Mesothelial cell of epicardium (in vitro differentiated cells): ENCODE measurements around the gene FAM32A. TPM values are rescaled to one million over a fixed set of nuclear protein-coding genes. Genes with fewer than 3 reads are reported as not detected.

ENCODE experiments used
- DNase-seq, 2 experiments: peaks; one replicate each; pipeline ENCODE4 v3.0.0; 2021; ENCODE audit warnings: low spot score in 2 of 2; ENCODE audit not compliant: unreplicated experiment in 2 of 2
- H3K27ac Mint-ChIP-seq: 2 replicates; pipeline ENCODE4 v1.8.0; 2021; ENCODE audit warnings: mixed read lengths
- H3K27me3 Mint-ChIP-seq: 2 replicates; pipeline ENCODE4 v1.8.0; 2021; ENCODE audit warnings: low read depth, mixed read lengths
- H3K36me3 Mint-ChIP-seq: 2 replicates; pipeline ENCODE4 v1.8.0; 2021; ENCODE audit warnings: mixed read lengths
- H3K4me1 Mint-ChIP-seq: 2 replicates; pipeline ENCODE4 v1.8.0; 2021; ENCODE audit warnings: mixed read lengths
- H3K4me3 Mint-ChIP-seq: 2 replicates; pipeline ENCODE4 v1.8.0; 2021; ENCODE audit warnings: mild to moderate bottlenecking, moderate library complexity, mixed read lengths
- H3K9me3 Mint-ChIP-seq: 2 replicates; pipeline ENCODE4 v1.8.0; 2021; ENCODE audit warnings: mixed read lengths
- total RNA-seq: library from RNA; stranded (reverse); gene quantifications from 3 replicates; pipeline ENCODE4 v1.2.1, GENCODE V29; 2021
- TF ChIP-seq, protein P1 (sequence below): fragments of 200-600 bp; sonication (generic); IDR thresholded peaks from one replicate; pipeline ENCODE4 v1.5.0; 2021; ENCODE audit warnings: antibody characterized with exemption; ENCODE audit not compliant: unreplicated experiment

Gene FAM32A
- total RNA-seq, 1 donor from 2014 or later = 90.3 TPM

GRCh38 chr19:16233081-16233776, 48.0 kb downstream of the FAM32A start:
- no peak for DNase-seq
- no peaks in the 10 kb centered on the region for H3K27me3 Mint-ChIP-seq
- no peaks in the 10 kb centered on the region for H3K4me1 Mint-ChIP-seq
- no peak overlapping the region for H3K27ac Mint-ChIP-seq
- no peak overlapping the region for H3K4me3 Mint-ChIP-seq
- peaks cover 9% of the 10 kb centered on the region for H3K9me3 Mint-ChIP-seq
- TF ChIP-seq, protein P1, sequence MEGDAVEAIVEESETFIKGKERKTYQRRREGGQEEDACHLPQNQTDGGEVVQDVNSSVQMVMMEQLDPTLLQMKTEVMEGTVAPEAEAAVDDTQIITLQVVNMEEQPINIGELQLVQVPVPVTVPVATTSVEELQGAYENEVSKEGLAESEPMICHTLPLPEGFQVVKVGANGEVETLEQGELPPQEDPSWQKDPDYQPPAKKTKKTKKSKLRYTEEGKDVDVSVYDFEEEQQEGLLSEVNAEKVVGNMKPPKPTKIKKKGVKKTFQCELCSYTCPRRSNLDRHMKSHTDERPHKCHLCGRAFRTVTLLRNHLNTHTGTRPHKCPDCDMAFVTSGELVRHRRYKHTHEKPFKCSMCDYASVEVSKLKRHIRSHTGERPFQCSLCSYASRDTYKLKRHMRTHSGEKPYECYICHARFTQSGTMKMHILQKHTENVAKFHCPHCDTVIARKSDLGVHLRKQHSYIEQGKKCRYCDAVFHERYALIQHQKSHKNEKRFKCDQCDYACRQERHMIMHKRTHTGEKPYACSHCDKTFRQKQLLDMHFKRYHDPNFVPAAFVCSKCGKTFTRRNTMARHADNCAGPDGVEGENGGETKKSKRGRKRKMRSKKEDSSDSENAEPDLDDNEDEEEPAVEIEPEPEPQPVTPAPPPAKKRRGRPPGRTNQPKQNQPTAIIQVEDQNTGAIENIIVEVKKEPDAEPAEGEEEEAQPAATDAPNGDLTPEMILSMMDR = no peak
- peaks cover 36% of the 10 kb centered on the region for H3K36me3 Mint-ChIP-seq

DNA sequence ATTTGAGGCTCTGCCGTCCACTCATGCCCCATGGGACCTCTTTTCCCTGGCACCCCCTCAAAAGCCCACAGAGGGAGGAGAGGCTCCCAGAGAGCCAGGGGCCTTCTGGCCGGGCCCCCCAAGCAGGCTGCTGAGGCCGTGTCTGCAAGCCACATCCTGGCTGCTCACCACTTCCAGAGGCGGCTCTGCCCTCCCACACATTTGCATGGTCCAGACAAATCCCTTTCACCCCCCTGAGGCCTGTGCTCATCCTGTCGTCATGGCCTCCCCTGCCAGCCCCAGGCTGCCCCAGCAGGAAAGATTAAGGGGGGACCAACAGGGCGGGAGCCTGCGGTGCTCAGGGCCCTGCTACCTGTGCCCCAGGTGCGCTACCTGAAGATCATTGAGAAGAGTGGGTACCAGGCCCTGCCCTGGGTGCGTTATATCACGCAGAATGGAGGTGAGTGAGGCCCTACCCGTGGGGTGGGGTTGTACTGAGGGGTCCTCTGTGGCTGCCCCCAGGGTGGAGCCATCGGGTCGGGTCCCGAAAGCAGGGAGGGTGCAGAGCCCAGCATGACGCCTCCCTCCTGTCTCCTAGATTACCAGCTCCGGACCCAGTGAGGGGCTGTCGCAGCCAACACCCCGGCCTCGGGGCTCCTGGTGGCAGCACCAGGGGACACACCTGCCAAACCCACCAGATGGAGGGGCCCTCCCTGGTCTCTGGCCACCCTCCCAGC, 48.8 kb downstream of the FAM32A start:
- DNase-seq = no peak
- Mint-ChIP-seq H3K27ac (no peak overlapping the region), H3K27me3 (no peaks in the 10 kb centered on the region), H3K9me3 (peaks cover 9% of the 10 kb centered on the region), H3K4me1 (no peaks in the 10 kb centered on the region), H3K4me3 (no peak overlapping the region), H3K36me3 (peaks cover 36% of the 10 kb centered on the region)
- TF ChIP-seq, protein P1 = no peak

DNA sequence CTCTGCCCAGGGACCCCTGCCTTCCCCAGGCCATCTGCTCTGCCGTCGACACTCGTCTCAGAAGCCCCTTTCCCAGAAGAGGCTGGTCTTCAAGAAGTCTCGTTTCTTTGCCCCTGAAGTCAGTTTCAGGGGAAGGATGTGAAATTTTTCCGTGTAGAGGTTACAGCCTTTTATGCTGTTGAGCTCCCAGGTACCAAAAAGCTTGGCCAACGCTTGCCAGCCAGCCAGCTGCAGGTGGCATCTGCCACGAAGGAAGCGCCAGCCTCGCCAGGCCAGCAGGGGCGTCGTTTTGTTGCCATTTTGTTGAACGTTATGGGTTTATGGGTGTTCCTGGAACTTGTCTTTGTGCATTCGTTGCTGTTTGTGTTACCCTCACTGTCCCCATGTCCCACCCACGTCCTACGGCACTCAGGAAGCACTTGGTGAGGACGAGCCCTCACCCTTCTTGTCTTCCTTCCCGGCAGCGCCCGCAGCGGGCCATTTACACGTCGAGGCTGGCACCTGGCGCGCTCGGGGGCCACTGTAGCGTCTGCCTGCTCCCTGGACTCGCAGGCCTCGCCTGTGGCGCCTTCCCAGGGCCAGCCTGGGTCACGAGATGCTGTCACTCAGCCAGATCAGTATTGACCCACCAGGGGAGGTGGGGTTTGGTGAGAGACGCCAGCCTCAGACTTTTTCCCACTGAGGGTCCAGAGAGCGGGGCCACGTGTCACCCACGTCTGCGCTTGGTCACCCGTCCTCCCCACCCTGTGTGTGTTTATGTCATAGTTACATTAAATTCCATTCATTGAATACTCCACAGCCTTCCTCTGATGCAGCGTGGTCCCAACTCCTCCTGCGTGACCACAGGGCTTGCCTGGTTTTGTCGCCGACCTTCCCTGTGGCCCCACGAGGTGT, 49.6 kb downstream of the FAM32A start:
- Mint-ChIP-seq H3K27me3 (no peaks in the 10 kb centered on the region), H3K36me3 (peaks cover 32% of the 10 kb centered on the region), H3K4me1 (no peaks in the 10 kb centered on the region), H3K9me3 (peaks cover 9% of the 10 kb centered on the region), H3K27ac (no peak overlapping the region), H3K4me3 (no peak overlapping the region)
- TF ChIP-seq, protein P1 = no peak
- no peak for DNase-seq

DNA sequence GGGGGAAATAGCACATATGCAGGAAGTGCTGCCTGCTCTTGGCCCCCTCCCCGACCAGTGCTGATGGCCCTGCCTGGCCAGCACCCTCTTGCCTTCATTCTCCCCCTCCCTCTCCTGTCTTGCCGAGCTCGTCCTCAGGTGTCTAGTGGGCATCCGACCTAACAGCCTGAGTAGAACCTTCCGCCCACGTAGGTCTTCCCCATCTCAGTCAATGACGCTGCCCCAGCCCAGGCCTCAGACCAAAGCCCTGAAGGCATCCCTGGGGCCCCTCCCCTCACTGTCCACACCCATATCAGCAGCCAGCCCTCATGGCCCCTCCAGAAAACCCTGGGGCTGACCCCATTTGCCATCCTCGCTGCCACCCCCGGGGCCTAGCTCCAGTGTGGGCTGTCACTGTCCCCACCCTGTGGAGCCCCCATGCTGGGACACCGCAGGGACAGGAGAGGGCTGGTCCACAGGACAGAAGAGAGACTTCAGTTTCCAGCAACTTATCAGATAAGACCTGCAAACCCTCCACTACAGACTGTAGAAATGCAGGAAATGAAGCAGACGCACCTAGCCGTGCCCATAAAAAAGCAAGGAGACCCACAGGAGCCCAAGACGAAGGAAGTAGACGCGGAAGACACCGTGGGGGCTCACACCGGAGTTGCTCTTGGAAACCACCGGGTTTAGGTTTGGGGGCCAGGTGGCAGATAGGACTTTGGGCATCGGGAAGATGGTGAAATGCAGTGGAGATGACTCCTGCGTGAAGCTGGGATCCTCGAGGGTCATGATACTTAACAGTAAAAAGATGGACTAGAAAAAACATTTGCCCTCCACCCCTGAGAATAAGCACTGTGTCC, 50.8 kb downstream of the FAM32A start:
- Mint-ChIP-seq H3K36me3 (peaks cover 28% of the 10 kb centered on the region), H3K4me3 (no peak overlapping the region), H3K27me3 (no peaks in the 10 kb centered on the region), H3K4me1 (no peaks in the 10 kb centered on the region), H3K9me3 (peaks cover 9% of the 10 kb centered on the region), H3K27ac (no peak overlapping the region)
- DNase-seq = no peak
- TF ChIP-seq, protein P1 = no peak

Other genes with a start within 250 kb of the FAM32A start
- gene OR10H4, start 236.4 kb upstream of the FAM32A start, total RNA-seq = not detected in 3 replicates
- 561 to 582 TPM (median 564 TPM) in 3 replicates for gene TPM4, start 108.9 kb upstream of the FAM32A start, total RNA-seq
- 65.6 to 70.3 TPM (median 69.4 TPM) in 3 replicates for gene RAB8A, start 73.5 kb upstream of the FAM32A start, total RNA-seq
- gene HSH2D, start 41.7 kb upstream of the FAM32A start, total RNA-seq = 0.27 to 0.38 TPM (median 0.32 TPM) in 3 replicates
- not detected in 3 replicates for gene CIB3, start 11.9 kb upstream of the FAM32A start, total RNA-seq
- 48.4 to 53.9 TPM (median 49.4 TPM) in 3 replicates for gene AP1M1, start 12.5 kb downstream of the FAM32A start, total RNA-seq
- 10.9 to 12.8 TPM (median 12.3 TPM) in 3 replicates for gene KLF2, start 139.4 kb downstream of the FAM32A start, total RNA-seq